Measurements from ENCODE around the gene CCR5AS.
A peak's percentile ranks its signal among the peaks of the same experiment; 100 is the strongest.
"Not testable (repeated sequence)": the region's sequence is repeated elsewhere in the genome, so short reads cannot be mapped to it uniquely, and the experiment has no call there.

The CCR5AS gene

GRCh38 chr3:46397111-46397510, 9.8 kb downstream of the CCR5AS start:
- no peak for DNase-seq (ENCODE audit: low read depth in 2 of 2)
- no peak overlapping the region for H3K4me3 ChIP-seq (replicated peaks in 1 of 2; ENCODE audit: low read depth in 2 of 2, low read length in 2 of 2)
- no peak for TF ChIP-seq CTCF (IDR thresholded peaks at IDR 0.05; ENCODE audit: low read depth, low read length)

DNA sequence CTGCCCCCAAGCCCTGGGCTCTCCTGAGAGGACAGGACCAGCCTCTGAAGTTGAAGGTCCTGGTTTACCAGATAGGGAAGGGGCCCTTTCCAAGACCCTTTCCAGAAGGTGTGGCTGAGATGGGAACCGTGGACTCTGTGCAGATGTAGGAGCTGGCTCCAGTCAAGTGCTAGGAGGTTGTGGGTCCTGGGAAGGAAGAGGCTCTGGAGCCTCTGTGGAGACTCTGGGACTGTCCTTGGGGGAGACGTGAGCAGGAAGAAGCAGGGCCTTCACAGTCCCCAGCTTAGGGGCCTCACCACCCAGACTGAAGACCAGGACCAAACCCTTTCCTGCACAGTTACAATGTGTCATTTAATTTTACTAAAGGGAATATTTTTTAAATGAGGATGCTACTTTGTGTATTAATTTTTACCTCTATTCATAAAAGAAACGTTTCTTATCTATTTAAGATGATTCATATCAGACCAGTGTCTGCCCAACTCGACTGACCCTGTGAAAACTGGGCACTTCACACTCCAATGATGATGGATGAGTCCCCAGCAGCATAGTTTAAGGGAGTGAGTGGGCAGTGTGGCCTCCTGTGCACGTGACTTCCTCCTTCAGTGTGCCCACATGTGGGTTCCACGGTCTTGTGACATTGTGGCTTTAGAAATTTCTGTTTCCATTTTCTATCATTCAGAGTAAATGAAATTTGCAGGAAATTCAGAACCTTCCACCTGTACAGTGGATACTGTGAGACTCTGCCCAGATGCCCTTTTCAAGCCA, 10.9 kb downstream of the CCR5AS start:
- no peak overlapping the region for H3K4me3 ChIP-seq (replicated peaks in 1 of 2; ENCODE audit: low read depth in 2 of 2, low read length in 2 of 2)
- no peak for TF ChIP-seq CTCF (IDR thresholded peaks at IDR 0.05; ENCODE audit: low read depth, low read length)
- DNase-seq (ENCODE audit: low read depth in 2 of 2), result no peak

- H3K4me3 ChIP-seq (replicated peaks in 1 of 2; ENCODE audit: low read depth in 2 of 2, low read length in 2 of 2), result no peak overlapping the region
- DNase-seq (ENCODE audit: low read depth in 2 of 2), result peak; percentile 23 to 76
- peak; percentile 33 for TF ChIP-seq CTCF (IDR thresholded peaks at IDR 0.05; ENCODE audit: low read depth, low read length)
Measured at GRCh38 chr3:46395210-46395661, 11.6 kb downstream of the CCR5AS start.

DNA sequence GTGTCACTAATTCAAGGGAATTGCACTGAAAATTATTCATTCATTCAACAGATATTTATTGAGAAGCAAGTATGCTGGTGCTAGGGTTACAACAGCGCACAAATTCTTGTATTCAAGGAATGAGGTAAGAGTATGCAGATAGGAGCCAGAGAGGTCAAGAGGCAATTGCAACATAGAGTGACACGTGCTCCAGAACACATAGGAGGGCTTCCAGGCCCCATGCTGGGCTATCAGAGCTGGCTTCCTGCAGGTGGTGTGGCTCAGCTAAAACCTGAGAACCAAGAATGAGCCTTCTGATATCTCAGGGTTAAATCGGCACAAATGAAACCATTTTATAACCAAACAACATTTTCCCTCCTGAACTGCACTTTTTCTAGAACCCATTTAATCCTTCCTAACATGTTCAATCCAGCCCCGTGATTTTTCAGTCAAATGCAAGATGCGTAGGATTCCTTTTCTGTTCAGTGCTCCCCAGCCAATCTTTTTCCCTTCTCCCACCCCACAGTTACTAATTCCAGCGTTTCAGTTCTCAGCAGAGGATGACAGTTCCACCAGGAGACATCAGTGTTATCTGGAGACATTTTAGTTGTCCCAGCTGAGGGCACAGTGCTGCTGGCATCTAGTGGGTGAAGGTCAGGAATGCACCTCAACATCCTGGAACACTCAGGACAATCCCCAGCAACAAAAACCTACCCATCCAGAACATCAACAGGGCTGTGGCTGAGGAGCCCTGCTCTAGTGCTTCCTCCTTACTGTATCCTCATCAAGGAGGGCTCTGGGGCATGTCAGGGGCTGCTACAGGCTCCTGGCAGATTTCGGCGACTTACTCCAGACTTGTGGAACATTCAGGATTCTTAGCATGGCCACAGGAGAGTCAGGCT, 13.1 kb downstream of the CCR5AS start:
- no peak overlapping the region for H3K4me3 ChIP-seq (replicated peaks in 1 of 2; ENCODE audit: low read depth in 2 of 2, low read length in 2 of 2)
- peak; percentile 16 to 21 for DNase-seq (ENCODE audit: low read depth in 2 of 2)
- TF ChIP-seq CTCF (IDR thresholded peaks at IDR 0.05; ENCODE audit: low read depth, low read length), result no peak

DNA sequence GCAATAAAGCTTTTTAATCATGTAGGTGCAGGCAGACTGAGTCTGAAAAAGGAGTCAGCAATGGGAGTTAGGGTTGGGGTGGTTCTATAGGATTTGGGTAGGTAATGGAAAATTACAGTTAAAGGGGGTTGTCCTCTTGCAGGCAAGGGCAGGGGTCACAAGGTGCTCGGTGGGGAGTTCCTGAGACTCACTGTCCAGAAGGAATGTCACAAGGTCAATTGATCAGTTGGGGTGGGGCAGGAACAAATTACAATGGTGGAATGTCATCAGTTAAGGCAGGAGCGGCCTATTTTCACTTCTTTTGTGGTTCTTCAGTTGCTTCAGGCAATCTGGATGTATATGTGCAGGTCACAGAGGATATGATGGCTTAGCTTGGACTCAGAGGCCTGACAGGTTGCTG, 13.9 kb downstream of the CCR5AS start:
- no peak for DNase-seq (ENCODE audit: low read depth in 2 of 2)
- TF ChIP-seq CTCF (IDR thresholded peaks at IDR 0.05; ENCODE audit: low read depth, low read length), result no peak

DNA sequence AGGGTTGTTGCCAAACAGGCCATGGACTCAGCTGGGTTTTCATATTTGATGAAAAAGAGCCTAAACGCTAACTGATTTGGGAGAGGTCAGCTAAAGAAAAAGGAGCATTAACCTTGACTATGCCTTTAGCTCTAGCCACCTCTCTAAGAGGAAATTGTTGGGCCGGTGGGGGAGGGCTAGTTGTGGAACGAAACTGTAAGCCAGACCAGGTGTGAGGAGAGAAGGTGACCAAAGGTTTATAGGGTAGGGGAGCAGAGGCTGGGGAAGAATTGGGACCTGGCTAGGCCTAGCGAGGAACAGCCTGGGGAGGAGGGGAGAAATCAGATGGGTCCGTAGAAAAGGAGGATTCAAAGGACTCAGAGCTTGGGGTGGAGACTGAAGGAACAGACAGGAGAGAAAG, 15.3 kb downstream of the CCR5AS start:
- not testable (repeated sequence) for H3K4me3 ChIP-seq (replicated peaks in 1 of 2; ENCODE audit: low read depth in 2 of 2, low read length in 2 of 2); DNase-seq (ENCODE audit: low read depth in 2 of 2)

More for the DNA sequence above, 13.9 kb downstream of the CCR5AS start:
- H3K4me3 ChIP-seq (replicated peaks in 1 of 2; ENCODE audit: low read depth in 2 of 2, low read length in 2 of 2), result no peak overlapping the region

- no peak overlapping the region for H3K4me3 ChIP-seq (replicated peaks in 1 of 2; ENCODE audit: low read depth in 2 of 2, low read length in 2 of 2)
- no peak for TF ChIP-seq CTCF (IDR thresholded peaks at IDR 0.05; ENCODE audit: low read depth, low read length)
- no peak for DNase-seq (ENCODE audit: low read depth in 2 of 2)
Measured at GRCh38 chr3:46389306-46389705, 17.6 kb downstream of the CCR5AS start.

DNA sequence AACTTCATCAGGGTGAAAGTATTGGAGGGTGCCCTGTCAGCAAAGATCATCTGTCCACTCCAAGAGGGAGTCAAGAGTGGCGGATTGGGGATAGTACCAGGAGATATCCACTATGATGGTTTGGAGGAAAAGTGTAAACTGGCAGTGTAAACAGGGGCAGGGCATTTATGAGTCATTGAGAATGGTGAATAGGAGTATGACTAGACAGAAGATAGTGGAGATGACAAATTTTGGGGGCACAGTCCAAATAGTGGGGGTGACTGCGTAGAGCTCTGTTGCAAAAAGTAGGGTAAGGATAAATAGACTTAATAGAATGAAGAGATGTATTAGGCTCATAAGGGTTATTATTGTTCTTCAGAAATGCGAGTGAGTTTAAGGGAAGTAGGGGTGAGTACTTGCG, 18.0 kb downstream of the CCR5AS start:
- not testable (repeated sequence) for H3K4me3 ChIP-seq (replicated peaks in 1 of 2; ENCODE audit: low read depth in 2 of 2, low read length in 2 of 2); DNase-seq (ENCODE audit: low read depth in 2 of 2)

All from cardiac fibroblast (primary cell).